GM21576 (cell line): ENCODE results near the gene RAB17.
"Not testable (repeated sequence)": the region's sequence is repeated elsewhere in the genome, so short reads cannot be mapped to it uniquely, and the experiment has no call there.

Experiments used
- ATAC-seq: cut with Tn5 transposase; IDR thresholded peaks from one replicate; pipeline ENCODE4 v1.9.1; 2021; ENCODE audit warnings: mild to moderate bottlenecking, moderate library complexity; ENCODE audit not compliant: unreplicated experiment

Gene RAB17

DNA sequence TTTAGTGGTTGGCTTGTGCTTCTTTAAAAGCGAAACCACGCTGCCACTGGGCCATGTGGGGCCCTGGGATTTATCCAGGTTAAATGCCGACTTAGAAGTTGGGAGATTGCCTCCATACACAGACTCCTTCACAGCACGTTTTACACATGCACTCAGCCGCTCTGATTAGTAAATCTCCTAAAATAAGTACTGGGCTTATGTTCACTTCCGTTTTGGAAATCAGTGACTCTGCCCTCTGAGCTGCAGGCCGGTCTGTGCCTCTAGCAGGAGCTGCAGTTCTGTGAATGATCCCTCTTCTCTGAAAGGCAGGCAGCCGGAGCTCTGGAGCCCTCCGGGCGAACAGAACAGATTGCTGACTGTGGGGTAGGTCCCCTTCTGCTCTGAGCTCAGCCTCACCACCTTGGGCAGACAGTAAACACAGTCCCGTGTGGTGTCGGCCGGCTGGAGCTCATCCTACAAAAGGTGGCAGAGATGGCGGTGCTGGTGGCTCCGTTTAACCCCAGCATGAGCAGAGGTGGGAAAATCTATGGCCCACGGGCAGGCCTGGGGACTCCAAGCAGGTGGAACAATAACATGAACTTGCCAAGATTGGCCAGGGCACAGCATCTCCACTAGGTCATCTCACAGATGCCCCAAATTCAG lies 9.8 kb upstream of the RAB17 start:
- no peak for ATAC-seq

DNA sequence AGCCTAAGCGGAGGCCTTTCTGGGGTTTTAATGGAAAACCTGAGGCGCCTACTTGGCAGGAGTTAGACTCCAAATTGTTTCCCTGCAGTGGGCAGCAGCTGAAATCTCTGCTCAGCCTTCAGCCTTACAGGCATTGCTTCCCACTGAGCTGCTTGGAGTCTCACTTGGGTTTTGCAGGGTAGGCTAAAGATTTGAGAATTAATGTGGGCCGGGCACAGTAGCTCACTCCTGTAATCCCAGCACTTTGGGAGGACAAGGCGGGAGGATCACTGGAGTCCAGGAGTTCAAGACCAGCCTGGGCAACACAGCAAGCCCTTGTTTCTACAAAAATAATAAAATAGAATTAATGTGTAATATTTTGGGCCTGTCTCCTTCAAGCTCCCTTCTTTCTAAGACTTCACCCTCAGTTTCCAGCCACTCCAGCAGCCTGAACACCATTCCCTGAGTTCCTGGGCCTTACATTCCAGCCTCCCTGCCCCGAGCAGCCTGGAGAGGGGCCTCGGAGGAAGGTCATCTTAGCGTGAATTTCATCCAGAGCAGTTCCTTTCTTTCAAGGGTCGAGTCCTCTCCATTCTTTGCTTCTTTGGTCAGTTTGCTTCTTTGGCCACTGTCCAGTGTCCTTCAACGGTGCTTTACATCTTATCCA lies 9.1 kb upstream of the RAB17 start:
- ATAC-seq = no peak

DNA sequence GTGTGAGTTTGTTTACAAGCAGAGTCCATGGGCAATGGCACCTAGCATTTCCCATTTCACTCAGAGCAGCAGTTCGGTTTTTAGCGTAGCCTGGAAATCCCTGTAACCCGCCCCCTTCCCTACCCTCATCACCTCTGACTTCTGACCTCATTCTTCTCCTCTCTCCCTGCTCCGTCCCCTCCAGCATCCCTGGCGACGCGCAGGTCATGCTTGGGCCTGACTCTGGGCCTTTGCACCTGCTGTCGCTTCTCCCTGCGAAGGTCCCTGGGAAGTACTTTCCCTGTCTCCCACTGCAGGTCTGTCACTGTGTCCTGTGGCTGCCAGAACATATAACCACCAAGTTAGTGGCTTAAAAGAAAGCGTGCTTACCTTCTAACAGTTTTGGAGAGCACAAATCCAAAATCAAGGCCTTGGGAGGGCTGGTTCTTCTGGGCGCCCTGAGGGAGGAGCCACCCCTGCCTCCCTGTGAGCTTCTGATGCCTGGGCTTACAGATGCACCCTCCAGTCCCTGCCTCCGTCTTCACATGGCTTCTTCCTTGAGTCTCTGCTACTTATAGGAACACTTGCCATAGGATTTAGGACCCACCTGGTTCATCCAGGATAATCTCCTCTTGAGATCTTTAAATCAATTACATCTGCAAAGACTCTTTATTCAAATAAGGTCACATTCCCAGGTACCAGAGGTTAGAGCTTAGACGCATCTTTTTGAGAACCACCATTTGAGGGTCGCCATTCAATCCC lies 8.1 kb upstream of the RAB17 start:
- ATAC-seq = no peak

DNA sequence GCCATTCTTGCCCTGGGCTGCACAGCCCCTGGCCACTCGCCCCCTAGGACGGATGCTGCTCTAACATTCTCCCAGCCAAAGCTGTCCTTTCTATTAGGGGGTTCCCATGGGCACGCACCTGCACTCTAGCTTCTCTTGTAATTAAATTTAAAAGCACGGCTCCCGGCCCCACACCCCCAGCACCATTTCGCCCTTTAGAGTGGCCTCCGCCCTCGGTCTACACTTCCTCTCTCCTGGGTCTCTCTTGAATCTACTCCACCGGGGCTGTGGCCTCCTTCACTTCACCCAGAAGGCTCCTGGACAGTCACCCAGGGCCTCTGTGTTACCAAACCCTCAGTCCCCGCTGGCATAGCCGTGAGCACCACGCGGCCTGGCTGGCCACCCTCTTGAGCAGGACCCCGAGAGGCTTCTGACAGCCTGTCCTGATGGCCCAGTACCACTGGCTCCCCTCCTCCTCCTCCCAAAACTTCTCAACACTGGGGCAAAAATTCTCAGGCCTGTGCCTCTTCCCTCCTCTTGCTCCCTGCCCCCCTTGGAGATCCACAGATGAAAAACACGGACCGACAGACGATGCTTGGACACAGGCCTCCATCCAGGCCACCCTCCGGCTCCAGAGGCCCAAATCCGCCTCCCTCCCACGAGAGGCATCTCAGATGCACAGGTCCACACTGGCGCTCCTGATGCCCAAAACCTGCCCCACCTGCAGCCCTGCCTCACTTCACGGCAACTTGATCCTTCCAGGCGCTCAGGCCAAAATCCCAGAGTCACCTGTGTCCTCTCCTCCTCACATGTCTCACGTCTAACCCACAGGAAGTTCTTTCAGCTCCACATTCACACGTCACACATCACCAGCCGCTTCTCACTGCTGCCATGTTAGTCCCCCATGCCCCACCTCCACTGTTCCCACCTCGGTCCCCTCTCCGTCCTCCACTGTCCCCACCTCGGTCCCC lies 6.9 kb upstream of the RAB17 start:
- no peak for ATAC-seq

DNA sequence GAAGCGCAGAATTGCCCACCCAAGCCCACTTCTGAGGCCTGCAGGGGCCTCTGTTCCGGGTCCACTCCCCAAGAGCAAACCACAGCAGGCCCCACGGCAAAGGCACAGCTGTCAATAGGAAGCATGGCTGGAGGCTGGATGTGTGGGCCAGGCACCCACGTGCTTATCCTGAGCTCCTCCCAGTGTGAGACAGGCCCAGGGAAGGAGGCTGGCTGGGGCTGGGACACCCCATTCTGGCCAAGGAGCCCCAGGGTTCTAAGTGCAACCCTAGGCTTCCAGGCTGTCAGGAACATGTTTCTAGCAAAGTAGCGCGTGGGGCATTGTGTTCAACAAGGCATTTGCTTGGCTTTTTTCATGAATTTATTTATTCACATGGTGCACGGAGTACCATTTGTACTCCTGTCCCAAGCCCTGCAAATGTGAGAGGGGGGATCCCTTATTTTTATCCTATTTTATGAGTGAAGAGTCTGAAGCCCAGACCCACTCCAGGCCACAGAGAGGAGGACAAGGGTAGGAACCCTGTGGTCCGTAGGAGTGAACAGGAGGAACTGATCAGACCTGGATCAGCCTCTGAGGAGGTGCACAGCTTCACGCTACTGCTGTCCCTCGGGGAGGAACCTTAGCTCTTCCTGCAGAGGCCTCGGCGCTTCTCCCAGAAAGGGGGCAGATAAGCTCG lies 6.1 kb upstream of the RAB17 start:
- ATAC-seq = no peak

DNA sequence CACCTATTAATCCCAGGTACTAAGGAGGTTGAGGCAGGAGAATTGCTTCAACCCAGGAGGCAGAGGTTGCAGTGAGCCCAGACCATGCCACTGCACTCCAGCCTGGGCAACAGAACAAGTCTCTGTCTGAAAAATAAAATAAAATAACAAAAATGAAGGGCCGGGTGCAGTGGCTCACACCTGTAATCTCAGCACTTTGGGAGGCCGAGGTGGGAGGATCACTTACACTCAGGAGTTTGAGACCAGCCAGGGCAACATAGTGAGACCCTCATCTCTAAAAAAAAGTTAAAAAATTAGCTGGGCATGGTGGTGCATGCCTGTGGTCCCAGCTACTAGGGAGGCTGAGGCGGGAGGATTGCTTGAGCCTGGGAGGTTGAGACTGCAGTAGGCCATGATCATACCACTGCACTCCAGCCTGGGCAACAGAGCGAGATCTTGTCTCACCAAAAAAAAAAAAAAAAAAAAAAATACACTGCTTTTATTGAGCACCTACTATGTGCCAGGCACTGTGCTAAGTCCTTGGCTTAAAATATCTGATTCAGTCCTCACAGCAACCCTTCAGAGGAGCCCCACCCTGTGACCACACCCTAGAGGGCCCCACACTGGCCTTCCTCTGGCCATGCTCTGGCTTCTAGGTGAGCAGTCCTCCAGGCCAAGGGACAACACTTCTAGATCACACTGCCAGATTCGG lies 5.4 kb upstream of the RAB17 start:
- ATAC-seq = not testable (repeated sequence)

DNA sequence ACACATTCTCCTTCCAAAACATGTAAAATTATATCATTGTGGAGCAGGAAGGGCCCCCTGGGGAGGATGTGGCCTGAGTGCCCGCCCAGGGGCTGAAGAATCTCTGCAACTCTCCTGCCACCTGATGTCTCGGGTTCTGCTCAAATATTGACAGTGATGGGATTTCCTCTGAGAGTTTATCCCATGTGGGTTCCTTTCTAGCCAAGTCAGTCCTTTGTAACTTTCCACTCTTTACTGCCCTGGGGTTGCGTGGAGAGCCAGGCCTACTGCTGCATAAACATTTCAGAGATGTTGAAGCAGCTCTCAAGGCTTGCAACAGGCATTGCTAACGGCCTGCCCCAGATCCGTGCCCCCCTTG lies 4.0 kb upstream of the RAB17 start:
- no peak for ATAC-seq

DNA sequence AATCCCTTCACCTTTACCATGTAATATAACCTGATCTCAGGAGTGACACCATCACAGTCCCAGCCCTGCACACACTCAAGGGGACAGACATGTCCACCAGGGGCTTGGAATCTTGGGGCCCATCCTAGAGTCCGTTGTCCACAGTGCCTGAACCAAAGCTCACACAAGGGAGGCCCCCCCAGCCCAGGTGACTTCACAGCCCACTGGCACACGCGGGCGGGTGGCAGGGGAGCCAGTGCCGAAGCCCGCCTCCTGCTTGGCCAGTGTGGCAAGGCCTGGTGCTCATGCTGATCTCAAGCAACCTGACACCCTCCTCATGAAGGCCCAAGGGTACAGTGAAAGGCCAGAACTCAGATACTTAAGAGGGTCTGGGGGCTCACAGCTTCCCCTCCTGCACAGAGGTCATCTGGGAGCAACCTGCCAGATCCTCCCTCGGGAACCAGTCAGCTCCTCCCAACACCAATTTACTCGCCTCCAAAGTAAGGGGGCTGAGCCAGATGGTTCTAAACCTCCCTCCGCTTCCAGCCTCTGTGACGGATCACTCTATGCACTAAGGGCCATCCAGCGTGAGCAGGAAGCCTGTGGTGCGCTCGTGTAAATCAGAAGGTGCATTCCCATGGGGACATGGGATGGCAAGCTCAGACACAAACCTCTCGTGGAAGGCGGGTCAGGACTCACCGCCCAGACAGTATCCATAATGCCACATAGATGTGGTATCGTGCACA lies 3.2 kb upstream of the RAB17 start:
- no peak for ATAC-seq

DNA sequence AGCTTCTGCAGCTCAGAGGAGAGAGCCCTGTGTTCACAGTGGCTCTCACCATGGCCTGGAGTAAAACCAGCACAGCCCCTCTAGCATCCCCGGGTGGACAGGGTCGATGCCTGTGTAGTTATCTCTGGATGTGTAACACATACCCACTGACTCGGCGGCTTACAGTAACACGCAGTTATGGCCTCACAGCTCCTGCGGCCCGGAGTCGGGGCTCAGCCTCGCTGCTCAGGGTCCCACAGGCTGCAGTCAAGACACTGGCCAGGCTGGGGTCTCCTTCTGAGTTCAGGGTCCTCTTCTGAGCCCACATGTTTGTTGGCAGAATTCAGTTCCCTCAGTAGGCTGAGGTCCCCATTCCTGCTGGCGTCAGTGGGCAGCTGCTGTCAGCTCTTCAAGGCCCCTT lies 2.5 kb upstream of the RAB17 start:
- no peak for ATAC-seq

DNA sequence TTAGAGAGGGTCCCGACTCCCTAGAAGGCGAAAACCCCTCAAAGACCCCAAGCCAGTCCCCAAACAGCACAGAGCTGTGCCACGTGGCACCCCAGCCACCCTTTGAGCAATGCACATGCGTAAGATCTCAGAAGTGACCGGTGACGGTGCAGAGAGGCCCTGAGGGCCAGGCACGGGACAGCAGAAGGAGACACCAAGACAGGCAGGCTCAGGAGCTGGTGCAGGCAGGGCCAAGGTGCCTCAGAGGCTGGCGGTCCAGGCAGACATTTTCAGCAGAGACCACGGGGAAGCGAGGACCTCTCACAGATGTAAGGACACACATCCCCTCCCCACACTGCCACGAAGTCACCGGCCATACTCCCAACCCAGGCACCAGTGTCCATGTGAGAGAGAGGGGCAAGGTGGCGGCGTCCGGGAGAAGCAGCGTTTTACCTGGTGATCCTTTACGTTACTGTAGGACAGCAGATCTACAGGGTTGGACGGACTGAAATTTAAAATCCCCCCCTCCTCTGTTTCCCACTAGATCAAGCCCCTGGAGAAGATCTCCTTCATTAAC lies 2.0 kb upstream of the RAB17 start:
- ATAC-seq = no peak

DNA sequence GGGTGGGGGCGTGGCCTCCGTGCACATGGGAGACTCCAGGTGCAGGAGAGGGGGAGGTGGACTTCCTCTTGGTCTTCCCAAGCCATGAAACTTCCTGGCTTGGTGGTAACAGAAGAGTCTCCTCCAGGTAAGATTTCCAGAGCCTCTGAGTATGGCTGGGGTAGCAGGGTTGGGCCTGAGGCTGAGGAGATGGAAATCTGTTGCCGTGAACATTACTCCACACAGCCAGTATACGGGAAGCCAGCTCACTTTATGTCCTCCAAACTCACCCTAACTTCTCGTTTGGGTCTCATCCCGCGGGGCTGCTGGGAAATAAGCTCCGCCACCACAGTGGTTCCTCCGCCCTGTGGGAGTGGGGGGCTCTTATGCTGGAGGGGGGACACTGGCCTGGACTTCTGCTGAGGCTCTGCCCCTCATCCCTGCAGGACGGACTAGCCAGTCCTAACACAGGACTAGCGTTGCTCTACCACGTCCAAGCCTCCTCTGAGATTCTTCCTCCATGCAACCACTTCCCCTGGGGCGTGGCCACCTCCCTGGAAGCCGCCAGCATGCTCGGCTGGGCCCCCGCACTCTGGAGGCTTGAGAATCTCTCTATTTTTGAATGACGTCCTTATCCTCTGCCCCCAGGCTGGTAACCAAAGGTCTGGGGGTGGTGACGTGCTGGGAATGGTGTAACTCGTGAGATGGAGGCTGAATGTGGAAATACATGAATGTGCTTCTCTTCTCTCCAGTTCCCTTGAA lies 777 bp upstream of the RAB17 start:
- no peak for ATAC-seq

DNA sequence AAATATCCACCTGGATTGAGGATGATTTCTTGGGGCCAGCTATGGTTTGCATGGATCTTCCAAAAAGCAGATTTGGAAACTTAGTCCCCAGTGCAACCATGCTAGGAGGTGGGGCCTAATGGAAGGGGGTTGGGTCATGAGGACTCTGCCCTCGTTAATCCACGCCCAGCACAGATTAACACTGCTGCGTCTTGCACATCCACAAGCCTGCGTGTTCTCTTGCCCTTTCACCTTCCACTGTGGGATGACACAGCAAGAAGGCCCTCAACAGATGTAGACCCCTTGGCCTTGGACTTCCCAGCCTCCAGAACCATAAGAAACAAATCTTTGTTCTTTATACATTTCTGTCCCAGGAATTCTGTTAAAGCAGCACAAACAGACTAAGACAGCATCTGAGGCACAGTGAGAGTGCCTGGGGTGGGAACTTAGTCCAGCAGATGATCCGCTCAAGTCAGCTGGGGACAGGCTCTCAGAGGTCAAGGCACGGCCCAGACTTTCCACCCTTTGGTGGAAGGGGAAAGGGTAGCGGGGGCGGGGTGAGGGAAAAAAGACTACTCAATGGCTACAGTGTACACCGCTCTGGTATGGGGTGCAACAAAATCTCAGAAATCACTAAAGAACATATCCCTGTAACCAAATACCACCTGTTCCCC lies 2.4 kb downstream of the RAB17 start:
- no peak for ATAC-seq

DNA sequence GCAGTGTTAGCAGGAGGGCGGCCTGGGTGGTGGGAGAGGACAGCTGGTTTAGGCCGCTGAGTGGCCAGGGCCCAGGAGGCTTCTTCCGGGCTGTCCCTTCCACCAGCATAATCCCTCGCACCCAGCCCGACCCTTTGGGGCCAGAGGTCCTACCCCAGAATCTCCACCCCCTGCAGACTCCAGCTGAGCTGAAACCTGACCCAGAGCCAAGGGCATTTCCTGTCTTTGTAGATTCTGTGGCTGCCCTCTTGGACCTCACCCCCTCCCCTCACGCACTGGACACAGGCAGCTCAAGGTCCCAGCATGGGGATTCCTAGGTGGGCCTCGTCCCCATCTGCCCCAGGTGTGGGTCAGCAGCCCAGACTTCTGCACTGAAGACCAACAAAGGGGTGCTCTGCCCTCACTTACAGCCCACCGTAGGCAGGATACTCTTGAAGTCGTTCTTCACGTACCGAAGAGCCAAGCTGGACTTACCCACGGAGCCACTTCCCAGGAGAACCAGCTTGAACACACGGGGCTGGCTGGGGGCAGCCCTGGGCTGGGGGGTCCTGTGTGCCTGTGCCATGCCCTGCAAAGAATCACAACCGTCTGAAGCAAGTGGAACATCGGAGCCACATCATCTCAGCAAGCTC lies 4.8 kb downstream of the RAB17 start:
- no peak for ATAC-seq

DNA sequence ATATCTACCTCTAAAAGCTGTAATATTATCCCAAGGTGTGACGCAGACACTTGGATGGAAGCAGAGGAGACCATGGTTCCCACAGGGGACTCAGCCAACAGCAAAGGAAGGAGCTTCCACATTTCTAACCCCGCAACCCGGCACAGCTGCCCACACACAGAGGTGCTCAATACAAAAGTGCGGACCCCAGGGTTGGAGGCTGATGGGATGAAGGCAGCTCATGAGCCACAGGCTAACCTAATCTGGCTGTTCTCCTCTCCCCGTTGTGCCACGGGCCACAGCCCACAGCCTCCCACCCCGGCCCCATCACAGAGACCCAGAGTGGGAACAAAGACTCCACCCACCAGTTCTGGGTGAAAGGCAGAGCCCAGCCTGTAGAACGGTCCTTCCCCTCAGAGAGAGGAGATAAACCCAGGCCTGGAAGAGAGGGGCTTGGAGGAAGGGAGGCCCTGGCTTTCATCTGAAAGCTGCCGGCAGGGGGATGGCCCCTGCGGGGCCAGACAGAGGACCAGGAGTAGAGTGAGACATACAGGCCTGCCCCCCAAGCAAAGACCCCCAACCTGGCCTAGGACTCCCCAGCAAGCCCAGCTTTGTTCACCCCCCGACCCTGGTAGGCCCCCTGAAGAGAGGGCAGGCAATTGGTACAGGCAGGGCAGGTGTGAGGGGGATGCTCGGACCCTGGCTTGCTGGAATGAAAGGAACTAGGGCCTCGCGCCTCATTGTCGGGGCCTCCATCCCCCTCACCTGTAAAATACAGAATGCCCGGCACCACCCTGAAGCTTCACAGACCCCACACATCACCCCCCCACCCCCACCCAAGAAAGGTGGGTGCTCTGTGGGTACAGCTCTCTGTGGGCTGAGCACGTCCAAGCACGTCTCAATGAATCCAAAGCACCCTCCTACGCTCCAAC lies 6.9 kb downstream of the RAB17 start:
- ATAC-seq = no peak

DNA sequence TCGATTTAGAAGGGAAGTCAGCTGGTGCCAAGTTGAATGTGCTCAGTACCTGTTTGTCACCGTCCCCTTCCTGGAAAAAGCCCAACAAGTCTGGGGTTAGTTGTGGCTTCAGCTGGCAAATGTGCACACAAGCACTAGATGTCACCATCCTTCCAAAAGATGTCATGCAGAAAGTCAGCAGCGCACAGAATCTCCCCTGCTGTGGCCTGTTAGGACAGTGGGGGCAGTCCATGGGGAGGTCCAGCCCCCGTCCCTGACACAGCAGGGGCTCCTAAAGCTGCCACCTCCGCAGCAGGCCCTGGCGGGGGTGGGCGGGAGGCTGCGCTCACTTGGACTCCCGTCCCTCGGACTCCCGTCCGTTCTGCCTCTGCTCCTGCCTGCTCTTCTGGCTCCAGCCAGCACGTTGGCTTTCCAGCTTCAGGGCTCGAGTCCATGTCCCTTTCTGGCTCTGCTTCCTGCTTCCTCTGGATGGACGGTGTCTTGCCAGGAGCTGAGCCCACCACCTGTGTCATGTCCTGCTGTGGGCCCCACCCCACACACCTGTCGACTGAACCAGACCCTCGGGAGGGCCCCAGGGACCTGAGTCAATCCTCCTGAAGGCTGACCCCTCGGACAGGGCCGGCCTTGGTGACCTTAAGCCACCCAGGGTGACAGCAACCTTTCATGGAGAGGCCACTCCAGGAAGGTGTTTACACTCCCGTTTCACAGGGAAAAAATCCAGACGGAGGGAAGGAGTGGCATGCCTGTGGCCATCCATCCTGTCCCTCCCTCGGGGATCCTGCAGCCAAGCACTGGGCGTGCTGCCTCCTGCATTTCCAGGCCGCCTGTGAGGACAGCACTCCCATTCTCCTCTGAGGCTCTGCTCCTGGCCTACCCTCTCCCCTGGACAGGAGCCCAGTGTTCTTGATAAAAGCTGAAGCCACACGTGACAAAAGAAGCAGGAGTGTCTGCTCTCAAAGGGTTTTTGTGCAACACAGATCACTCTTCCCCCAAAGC lies 8.5 kb downstream of the RAB17 start:
- ATAC-seq = no peak
